GM13976 (cell line): ENCODE measurements around the gene MRPL43.

Experiments
- DNase-seq: peaks from one replicate; pipeline ENCODE4 v3.0.0; 2012; ENCODE audit warnings: low spot score
- in situ Hi-C: fragments of 300-500 bp; cut with MboI; formaldehyde crosslinking; loops from one replicate; pipeline ENCODE4 v1.12.0; 2022; ENCODE audit warnings: low sequenced_read_pairs, mixed read lengths, inconsistent platforms; ENCODE audit not compliant: unreplicated experiment
- TF ChIP-seq, protein P1 (sequence below): IDR thresholded peaks from 2 replicates; pipeline ENCODE4 v1.5.1; 2012; ENCODE audit warnings: borderline replicate concordance, mild to moderate bottlenecking; ENCODE audit not compliant: insufficient read depth; ENCODE audit errors: extremely low read depth, missing control alignments, control extremely low read depth

The MRPL43 gene

DNA sequence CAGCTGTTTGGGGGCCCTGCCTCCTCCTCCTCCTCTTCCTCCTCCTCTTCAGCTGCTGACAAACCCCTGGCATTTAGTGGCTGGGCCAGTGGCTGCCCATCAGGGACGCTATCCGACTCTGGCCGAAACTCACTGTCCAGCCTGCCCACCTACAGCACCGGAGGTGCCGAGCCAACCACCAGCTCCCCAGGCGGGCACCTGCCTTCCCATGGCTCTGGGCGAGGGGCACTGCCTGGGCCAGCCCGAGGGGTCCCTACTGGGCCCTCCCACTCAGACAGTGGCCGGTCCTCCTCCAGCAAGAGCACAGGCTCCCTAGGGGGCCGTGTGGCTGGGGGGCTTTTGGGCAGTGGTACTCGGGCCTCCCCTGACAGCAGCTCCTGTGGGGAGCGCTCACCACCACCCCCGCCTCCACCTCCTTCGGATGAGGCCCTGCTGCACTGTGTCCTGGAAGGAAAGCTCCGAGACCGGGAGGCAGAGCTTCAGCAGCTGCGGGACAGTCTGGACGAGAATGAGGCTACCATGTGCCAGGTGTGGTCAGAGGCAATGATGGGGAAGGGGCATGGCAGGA lies 16.4 kb upstream of the MRPL43 start:
- TF ChIP-seq, protein P1, sequence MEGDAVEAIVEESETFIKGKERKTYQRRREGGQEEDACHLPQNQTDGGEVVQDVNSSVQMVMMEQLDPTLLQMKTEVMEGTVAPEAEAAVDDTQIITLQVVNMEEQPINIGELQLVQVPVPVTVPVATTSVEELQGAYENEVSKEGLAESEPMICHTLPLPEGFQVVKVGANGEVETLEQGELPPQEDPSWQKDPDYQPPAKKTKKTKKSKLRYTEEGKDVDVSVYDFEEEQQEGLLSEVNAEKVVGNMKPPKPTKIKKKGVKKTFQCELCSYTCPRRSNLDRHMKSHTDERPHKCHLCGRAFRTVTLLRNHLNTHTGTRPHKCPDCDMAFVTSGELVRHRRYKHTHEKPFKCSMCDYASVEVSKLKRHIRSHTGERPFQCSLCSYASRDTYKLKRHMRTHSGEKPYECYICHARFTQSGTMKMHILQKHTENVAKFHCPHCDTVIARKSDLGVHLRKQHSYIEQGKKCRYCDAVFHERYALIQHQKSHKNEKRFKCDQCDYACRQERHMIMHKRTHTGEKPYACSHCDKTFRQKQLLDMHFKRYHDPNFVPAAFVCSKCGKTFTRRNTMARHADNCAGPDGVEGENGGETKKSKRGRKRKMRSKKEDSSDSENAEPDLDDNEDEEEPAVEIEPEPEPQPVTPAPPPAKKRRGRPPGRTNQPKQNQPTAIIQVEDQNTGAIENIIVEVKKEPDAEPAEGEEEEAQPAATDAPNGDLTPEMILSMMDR, result no peak
- no peak for DNase-seq
- in situ Hi-C loops, result no loop called here

DNA sequence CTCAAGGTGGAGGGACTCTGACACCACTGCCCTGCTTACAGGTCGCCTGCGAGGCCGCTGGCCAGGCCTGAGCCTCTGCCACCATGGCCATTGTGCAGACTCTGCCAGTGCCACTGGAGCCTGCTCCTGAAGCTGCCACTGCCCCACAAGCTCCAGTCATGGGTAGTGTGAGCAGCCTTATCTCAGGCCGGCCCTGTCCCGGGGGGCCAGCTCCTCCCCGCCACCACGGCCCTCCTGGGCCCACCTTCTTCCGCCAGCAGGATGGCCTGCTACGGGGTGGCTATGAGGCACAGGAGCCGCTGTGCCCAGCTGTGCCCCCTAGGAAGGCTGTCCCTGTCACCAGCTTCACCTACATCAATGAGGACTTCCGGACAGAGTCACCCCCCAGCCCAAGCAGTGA lies 15.2 kb upstream of the MRPL43 start:
- in situ Hi-C loops, result no loop called here
- no peak for DNase-seq
- TF ChIP-seq, protein P1, result no peak

- TF ChIP-seq, protein P1, result no peak
- DNase-seq, result no peak
- in situ Hi-C loops, result no loop called here
Observed at GRCh38 chr10:101001659-101002035, 14.3 kb upstream of the MRPL43 start.

DNA sequence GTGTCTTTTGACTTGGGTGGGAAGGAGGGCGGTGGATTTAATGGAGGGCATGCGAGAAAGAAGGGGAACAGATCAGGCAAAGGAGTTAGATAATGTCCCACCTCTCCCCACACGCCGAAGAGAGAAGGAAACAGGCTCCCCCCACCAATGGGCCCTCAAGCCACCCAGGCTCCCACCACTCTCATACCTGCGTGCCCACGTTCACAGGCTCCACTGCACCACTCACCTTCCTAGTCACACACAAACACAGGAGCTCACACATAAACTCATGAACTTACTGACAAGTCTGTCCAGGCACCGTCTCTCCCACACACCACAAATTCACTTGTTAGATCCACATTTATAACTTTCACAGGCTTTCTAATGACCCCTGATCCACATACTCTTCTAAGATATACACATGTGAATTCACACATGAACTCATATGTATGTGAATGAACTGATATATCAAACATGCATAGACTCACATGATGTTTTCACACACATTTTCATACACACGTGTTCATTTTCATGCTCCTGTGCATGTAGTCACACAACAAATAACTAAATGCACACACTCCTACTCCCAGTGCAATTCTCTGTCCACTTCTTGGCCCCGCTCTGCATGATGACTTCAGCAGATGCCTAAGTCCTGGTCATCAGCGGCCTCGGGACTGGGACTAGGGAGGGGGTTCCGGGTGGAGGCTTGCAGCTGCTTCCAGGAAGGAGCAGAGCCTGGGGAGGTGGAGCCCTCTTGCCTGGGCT lies 13.8 kb upstream of the MRPL43 start:
- DNase-seq, result no peak
- TF ChIP-seq, protein P1, result no peak
- in situ Hi-C loops, result no loop called here

DNA sequence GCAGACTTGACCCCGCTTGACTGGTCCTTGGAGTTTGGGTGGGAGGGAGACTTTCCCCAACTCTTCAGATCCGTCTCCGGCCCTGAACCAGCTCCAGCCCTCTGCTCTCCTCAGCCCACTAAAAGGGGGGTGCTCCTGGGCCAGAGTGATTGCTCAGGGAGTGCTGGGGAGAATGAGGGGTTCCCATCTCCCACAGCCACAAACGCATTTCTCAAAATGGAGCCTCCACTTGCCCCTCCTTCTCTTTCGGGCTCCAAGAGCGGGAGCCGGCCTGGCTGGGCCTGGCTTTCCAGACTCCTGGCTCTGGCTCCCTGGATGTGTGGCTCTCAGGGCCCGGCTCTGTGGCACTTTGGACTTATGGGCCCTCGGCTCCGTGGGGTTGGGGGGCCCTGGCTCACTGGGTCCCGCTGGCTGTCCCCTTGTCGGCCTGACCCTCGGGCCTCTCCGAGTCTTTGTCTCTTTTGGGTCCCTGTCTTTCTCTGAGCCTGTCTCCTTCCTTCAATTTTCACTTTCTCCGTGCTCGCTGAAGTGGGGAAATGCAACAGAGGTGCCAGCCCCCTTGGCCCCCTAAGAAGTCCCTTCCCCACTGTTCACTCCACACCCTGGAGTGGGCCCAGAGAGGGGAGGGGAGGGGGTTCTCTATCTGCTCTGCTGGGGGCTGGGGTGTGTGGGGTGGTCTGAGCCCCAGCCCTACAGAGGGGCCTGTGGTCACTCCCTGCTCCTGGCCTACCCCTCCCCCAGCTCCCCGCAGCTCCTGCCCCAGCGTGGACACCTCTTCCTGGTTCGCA lies 13.0 kb upstream of the MRPL43 start:
- TF ChIP-seq, protein P1, result no peak
- in situ Hi-C loops, result no loop called here
- DNase-seq, result no peak

DNA sequence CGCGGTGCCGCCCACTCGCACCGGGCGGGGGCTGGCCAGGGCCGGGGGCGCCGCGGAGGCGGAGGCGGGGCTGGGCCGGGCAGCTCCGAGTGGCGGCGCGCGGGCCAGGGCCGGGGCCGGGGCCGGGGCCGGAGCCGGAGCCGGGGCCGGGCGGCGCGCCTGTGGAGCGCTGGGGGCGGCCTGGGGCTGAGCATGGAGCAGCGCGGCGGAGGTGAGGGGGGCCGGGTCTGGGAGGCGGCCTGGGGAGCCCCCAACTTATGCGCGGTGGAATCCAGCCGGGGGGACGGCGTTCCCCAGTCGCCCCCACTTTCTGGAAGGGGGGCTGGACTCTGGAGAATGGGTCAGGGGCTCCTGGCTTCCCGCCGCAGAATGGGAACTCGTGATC lies 12.4 kb upstream of the MRPL43 start, which contains the start of gene LZTS2:
LZTS2 (plus strand) TSS at position 67 of the 385 bp plus-strand sequence. CDS start 2,731 bp downstream, outside the sequence.
- no peak for DNase-seq
- TF ChIP-seq, protein P1, result no peak
- in situ Hi-C loops, result no loop called here
